Vagina (tissue), 2 donors: ENCODE measurements around the gene DGKD. TPM values are rescaled to one million over a fixed set of nuclear protein-coding genes. Genes with fewer than 3 reads are reported as not detected.

ENCODE experiments used
- DNase-seq, 2 donors: peaks; one replicate each; pipeline ENCODE4 v3.0.0-alpha.2; 2017; ENCODE audit errors: extremely low spot score in 2 of 2
- H3K27ac ChIP-seq: fragments of 200-600 bp; sonication (generic); one replicate; pipeline ENCODE4 v1.5.1; 2019
- H3K27me3 ChIP-seq: fragments of 200-600 bp; sonication (generic); one replicate; pipeline ENCODE4 v1.5.1; 2019
- H3K36me3 ChIP-seq, 2 donors: fragments of 200-600 bp; sonication (generic); one replicate each; pipeline ENCODE4 v1.5.1; 2017 to 2019
- H3K4me1 ChIP-seq: fragments of 200-600 bp; sonication (generic); one replicate; pipeline ENCODE4 v1.5.1; 2019
- H3K4me3 ChIP-seq, 2 donors: fragments of 200-600 bp; sonication (generic); 1 replicate in 1 of 2; 2 replicates in 1 of 2; pipeline ENCODE4 v1.5.1; 2016 to 2019
- H3K9me3 ChIP-seq: fragments of 200-600 bp; sonication (generic); one replicate; pipeline ENCODE4 v1.5.1; 2019
- POLR2A ChIP-seq, 2 donors: fragments of 450-650 bp; IDR thresholded peaks; one replicate each; pipeline ENCODE4 v1.6.1; 2017; ENCODE audit warnings: antibody characterized with exemption in 2 of 2, mild to moderate bottlenecking in 2 of 2, moderate library complexity in 2 of 2
- POLR2AphosphoS5 ChIP-seq, 2 donors: sonication (generic); formaldehyde crosslinking; IDR thresholded peaks; one replicate each; pipeline ENCODE4 v1.9.0; 2017; ENCODE audit warnings: antibody characterized with exemption in 2 of 2, mild to moderate bottlenecking in 2 of 2, low read depth in 1 of 2; ENCODE audit not compliant: insufficient read depth in 1 of 2
- intact Hi-C: fragments of 100-400 bp; cut with DNase I; formaldehyde crosslinking; loops from one replicate; pipeline ENCODE4 v1.15.1; 2023
- total RNA-seq: library from RNA; depleted of rRNA; stranded (reverse); fragments of >200 nt; gene quantifications from one replicate; pipeline ENCODE4 v1.2.3, GENCODE V29; 2016
- TF ChIP-seq, protein P1 (sequence below), 3 experiments: fragments of 450-650 bp in 2 of 3; fragments of 200-600 bp in 1 of 3; sonication (generic) in 1 of 3; IDR thresholded peaks; one replicate each; pipeline ENCODE4 v1.5.1; 2017 to 2019; ENCODE audit warnings: antibody characterized with exemption in 3 of 3, mild to moderate bottlenecking in 2 of 3, moderate library complexity in 2 of 3

DGKD gene
- total RNA-seq, 1 donor from 2014 or later, result 13.3 TPM

DNA sequence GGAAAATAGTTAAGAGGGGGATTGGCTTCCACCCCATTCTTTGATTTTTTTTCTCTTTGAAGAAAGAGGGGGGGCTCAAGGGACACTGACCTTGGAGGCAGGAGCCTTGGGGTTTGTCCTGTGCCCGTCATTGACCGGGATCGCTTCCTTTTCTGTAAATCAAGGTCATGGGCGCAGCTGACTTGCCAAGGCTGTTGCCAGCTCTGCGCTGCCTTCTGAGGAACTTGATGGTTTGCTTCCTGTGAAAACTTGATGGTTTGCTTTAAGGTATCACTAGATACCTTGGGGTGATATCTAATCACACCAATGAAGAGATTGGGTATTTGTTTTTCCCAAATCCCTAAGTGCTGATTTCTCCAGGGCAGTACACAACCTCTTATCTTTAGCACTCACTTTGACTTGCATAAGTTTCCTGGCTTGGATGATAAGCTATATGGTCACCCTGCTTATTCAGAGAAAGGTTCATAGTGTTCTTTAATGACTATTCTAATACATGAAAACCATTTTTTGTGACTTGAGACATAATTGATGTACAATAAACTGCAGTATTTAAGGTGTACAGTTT is 56.0 kb downstream of the DGKD start:
- H3K27ac ChIP-seq, result no peak overlapping the region
- peaks cover 13% of the 10 kb centered on the region for H3K4me1 ChIP-seq

DNA sequence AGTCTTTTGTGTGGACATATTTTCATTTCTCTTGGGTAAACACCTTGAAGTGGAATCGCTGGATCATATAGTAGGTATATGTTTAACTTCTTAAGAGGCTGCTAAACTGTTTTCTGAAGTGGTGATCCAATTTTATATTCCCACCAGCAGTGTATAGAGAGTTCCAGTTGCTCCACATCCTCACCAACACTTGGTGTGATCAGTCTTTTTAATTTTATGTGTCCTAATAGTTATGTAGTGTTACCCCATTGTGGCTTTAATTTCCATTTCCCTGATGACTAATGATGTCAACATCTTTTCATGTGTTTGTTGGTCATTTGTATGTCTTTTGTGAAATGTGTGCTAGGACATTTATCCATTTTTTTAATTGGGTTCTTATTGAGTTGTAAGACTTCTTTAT is 56.9 kb downstream of the DGKD start:
- no peak for TF ChIP-seq POLR2AphosphoS5 (IDR thresholded peaks at IDR 0.05; ENCODE audit: insufficient read depth in 1 of 2, low read depth in 1 of 2)
- no peak for TF ChIP-seq POLR2A (IDR thresholded peaks at IDR 0.05)
- TF ChIP-seq, protein P1, sequence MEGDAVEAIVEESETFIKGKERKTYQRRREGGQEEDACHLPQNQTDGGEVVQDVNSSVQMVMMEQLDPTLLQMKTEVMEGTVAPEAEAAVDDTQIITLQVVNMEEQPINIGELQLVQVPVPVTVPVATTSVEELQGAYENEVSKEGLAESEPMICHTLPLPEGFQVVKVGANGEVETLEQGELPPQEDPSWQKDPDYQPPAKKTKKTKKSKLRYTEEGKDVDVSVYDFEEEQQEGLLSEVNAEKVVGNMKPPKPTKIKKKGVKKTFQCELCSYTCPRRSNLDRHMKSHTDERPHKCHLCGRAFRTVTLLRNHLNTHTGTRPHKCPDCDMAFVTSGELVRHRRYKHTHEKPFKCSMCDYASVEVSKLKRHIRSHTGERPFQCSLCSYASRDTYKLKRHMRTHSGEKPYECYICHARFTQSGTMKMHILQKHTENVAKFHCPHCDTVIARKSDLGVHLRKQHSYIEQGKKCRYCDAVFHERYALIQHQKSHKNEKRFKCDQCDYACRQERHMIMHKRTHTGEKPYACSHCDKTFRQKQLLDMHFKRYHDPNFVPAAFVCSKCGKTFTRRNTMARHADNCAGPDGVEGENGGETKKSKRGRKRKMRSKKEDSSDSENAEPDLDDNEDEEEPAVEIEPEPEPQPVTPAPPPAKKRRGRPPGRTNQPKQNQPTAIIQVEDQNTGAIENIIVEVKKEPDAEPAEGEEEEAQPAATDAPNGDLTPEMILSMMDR (IDR thresholded peaks at IDR 0.05), result no peak
- intact Hi-C loops, result loop anchor here (1.0 kb wide), 1 partner anchor 21 kb away; no protein-coding TSS in a partner anchor
- Histone ChIP-seq H3K36me3 (no peaks in the 10 kb centered on the region), H3K27ac (no peak overlapping the region), H3K4me1 (peaks cover 13% of the 10 kb centered on the region), H3K9me3 (no peaks in the 10 kb centered on the region), H3K27me3 (no peaks in the 10 kb centered on the region), H3K4me3 (no peak overlapping the region)
- no peak for DNase-seq

More for the DNA sequence above, 56.0 kb downstream of the DGKD start:
- no peak for DNase-seq
- Histone ChIP-seq H3K4me3 (no peak overlapping the region), H3K36me3 (no peaks in the 10 kb centered on the region), H3K9me3 (no peaks in the 10 kb centered on the region), H3K27me3 (no peaks in the 10 kb centered on the region)
- intact Hi-C loops, result no loop called here
- TF ChIP-seq, protein P1 (IDR thresholded peaks at IDR 0.05), result no peak
- TF ChIP-seq POLR2A (IDR thresholded peaks at IDR 0.05), result no peak
- no peak for TF ChIP-seq POLR2AphosphoS5 (IDR thresholded peaks at IDR 0.05; ENCODE audit: insufficient read depth in 1 of 2, low read depth in 1 of 2)

DNA sequence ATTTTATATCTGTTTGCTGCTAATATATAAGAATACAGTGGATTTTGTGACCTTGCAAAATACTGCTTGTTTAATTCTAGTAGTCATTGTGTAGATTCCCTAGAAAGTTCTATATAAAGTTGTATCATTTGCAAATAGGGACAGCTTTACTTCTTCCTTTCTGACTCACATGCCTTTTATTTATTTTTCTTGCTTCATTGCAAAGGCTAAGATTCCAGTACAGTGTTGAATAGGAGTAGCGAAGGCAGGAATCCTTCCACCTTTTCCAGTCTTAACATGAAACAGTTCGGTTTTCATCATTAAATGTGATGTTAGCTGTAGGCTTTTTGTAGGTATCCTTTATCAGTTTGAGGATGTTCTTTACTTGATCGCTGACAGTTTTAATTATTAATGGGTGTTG is 58.1 kb downstream of the DGKD start:
- H3K36me3 ChIP-seq, result no peaks in the 10 kb centered on the region
- no peaks in the 10 kb centered on the region for H3K9me3 ChIP-seq
- H3K27me3 ChIP-seq, result no peaks in the 10 kb centered on the region
- no peak overlapping the region for H3K27ac ChIP-seq
- TF ChIP-seq, protein P1 (IDR thresholded peaks at IDR 0.05), result no peak
- no peak for TF ChIP-seq POLR2A (IDR thresholded peaks at IDR 0.05)
- no peak for TF ChIP-seq POLR2AphosphoS5 (IDR thresholded peaks at IDR 0.05; ENCODE audit: insufficient read depth in 1 of 2, low read depth in 1 of 2)
- intact Hi-C loops, result no loop called here
- H3K4me1 ChIP-seq, result peaks cover 13% of the 10 kb centered on the region
- no peak for DNase-seq
- no peak overlapping the region for H3K4me3 ChIP-seq

DNA sequence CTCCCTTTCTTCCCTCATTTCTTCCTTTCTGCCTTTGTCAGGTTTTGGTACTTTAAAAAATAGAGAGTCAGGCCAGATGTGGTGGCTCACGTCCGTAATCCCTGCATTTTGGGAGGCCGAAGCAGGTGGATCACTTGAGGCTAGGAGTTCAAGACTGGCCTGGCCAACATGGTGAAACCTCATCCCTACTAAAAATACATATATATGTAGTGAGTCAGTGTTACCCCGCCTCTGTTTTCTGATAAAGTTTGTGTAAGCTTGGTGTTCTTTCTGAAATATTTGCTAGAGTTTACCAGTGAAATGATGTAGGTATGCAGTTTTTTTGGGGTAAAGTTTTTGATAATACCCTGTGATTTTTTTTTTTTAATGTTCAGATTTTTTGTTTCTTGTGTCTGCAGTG is 58.8 kb downstream of the DGKD start:
- H3K27ac ChIP-seq, result no peak overlapping the region

More for the DNA sequence above, 58.8 kb downstream of the DGKD start:
- H3K4me3 ChIP-seq, result no peak overlapping the region
- no peaks in the 10 kb centered on the region for H3K27me3 ChIP-seq
- peaks cover 13% of the 10 kb centered on the region for H3K4me1 ChIP-seq
- H3K9me3 ChIP-seq, result no peaks in the 10 kb centered on the region
- no peaks in the 10 kb centered on the region for H3K36me3 ChIP-seq
- no peak for DNase-seq
- intact Hi-C loops, result no loop called here
- TF ChIP-seq POLR2A (IDR thresholded peaks at IDR 0.05) (no peak), POLR2AphosphoS5 (IDR thresholded peaks at IDR 0.05; ENCODE audit: insufficient read depth in 1 of 2, low read depth in 1 of 2) (no peak)
- TF ChIP-seq, protein P1 (IDR thresholded peaks at IDR 0.05), result no peak
